IPS-18a (cell line): ENCODE measurements around the gene SYDE1.

Experiments used
- H3K27ac ChIP-seq: one replicate; pipeline ENCODE4 v1.5.1; 2013; ENCODE audit warnings: low read length
- H3K27me3 ChIP-seq: one replicate; pipeline ENCODE4 v1.6.1; 2013; ENCODE audit warnings: mild to moderate bottlenecking, low read length; ENCODE audit not compliant: control insufficient read depth, insufficient read depth
- H3K36me3 ChIP-seq: one replicate; pipeline ENCODE4 v1.6.1; 2013; ENCODE audit warnings: low read depth, low read length; ENCODE audit not compliant: control insufficient read depth
- H3K4me1 ChIP-seq: one replicate; pipeline ENCODE4 v1.6.1; 2013; ENCODE audit warnings: low read depth, low read length; ENCODE audit not compliant: control insufficient read depth
- H3K4me3 ChIP-seq: one replicate; pipeline ENCODE4 v1.5.1; 2013; ENCODE audit warnings: low read length
- H3K9ac ChIP-seq: one replicate; pipeline ENCODE4 v1.6.1; 2013; ENCODE audit warnings: mild to moderate bottlenecking, low read length, moderate library complexity
- H3K9me3 ChIP-seq: one replicate; pipeline ENCODE4 v1.6.1; 2013; ENCODE audit warnings: low read depth, low read length; ENCODE audit not compliant: control insufficient read depth

Gene SYDE1

DNA sequence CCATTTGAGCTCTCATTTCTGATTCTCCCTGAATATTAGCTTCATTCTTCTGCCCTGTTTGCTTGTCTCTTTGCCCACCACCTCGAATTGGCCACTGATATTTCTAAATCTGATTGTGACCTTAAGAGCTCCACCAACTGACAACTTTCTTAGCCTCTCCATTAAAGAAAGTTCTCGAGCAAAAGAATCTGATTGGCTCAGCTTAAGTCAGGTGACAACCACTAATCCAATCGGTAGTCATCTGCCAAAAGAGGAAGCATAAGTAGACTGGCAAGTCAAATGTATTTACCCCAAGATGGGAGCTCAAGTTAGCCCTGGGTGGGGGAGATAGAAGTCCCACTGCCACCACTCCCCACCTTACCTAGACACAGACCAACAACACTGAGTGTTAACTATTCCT, 52.0 kb downstream of the SYDE1 start:
- no peak overlapping the region for H3K4me3 ChIP-seq
- peaks cover 5% of the 10 kb centered on the region for H3K9me3 ChIP-seq
- H3K9ac ChIP-seq, result no peak overlapping the region
- H3K27me3 ChIP-seq, result no peaks in the 10 kb centered on the region
- no peaks in the 10 kb centered on the region for H3K4me1 ChIP-seq
- H3K27ac ChIP-seq, result no peak overlapping the region
- H3K36me3 ChIP-seq, result peaks cover 30% of the 10 kb centered on the region

DNA sequence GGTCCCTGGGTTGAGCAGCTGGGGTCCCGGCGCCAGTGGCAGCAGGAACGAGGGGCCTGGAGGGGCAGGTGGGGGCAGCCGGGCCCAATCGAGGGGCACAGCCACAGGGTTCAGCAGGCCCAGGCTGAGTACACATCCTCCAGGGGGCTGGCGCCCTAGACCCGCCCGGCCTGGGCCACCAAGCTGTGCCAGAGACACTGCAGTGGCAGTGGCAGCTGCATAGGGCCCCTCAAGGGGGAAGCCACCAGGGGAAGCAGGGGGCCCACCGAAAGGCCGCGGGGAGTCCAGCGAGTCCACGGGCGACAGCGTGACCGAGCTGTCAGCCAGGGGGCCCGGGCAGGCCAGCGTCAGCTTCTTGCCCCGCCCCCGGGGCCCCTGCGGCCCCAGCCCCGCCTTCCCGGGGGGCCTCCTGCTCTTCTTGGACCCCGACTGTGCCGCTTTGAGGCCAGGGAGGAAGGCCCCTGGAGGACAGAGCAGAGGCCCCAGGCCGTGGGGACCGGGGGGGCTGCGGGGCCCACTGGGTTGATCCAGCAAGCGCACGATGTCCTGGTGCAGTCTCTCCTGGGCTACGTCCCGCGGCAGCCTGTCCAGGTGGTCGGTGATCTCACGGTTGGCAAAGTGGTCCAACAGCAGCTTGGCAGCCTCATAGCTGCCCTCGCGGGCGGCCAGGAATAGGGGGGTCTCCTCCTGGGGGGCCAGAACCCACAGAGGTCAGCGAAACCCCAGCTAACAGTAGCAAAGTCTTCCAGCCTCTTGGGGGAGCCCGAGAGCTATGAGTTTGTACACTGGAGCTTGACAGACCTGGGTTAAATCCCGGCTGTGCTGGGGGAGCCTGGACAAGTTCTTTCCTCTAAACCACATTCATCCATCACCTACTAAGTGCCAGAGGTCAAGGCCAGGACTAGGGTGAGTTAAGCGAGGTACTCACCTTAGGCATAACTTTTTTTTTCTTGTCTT, 54.1 kb downstream of the SYDE1 start:
- Histone ChIP-seq H3K9ac (no peak overlapping the region), H3K27ac (no peak overlapping the region), H3K4me1 (no peaks in the 10 kb centered on the region), H3K27me3 (no peaks in the 10 kb centered on the region), H3K9me3 (peaks cover 4% of the 10 kb centered on the region), H3K36me3 (peaks cover 47% of the 10 kb centered on the region), H3K4me3 (no peak overlapping the region)
